PC-3 (cell line): Measurements from ENCODE around the gene RALA.

Source experiments
- CTCF ChIP-seq: fragments of 300-600 bp; sonication (generic); conservative IDR thresholded peaks from 2 replicates; pipeline ENCODE4 v1.5.1; 2017; ENCODE audit warnings: antibody characterized with exemption, low read depth, mild to moderate bottlenecking, low read length
- EZH2 ChIP-seq: fragments of 300-600 bp; sonication (generic); IDR thresholded peaks from one replicate; pipeline ENCODE4 v1.6.1; 2017; ENCODE audit warnings: antibody characterized with exemption, mild to moderate bottlenecking, low read length; ENCODE audit not compliant: unreplicated experiment
- EZH2phosphoT487 ChIP-seq: fragments of 300-600 bp; sonication (generic); IDR thresholded peaks from 2 replicates; pipeline ENCODE4 v1.6.1; 2018; ENCODE audit warnings: mild to moderate bottlenecking, antibody characterized with exemption, low read length, borderline replicate concordance

GRCh38 chr7:39697483-39697882 lies 74.1 kb downstream of the RALA start:
- TF ChIP-seq CTCF (no peak), EZH2 (no peak), EZH2phosphoT487 (no peak)
